PC-9 (cell line): Measurements from ENCODE around the gene RNF144A. TPM values are rescaled to one million over a fixed set of nuclear protein-coding genes. Genes with fewer than 3 reads are reported as not detected.

Experiments used
- BruUV-seq: library from RNA; stranded (reverse); fragments of 400-500 nt; replicated peaks from 2 replicates; lab custom pipeline; 2021; lab: Mats Ljungman, UMichigan
- CTCF ChIA-PET: fragments of 300-600 bp; sonication (Branson Sonifier 250); formaldehyde crosslinking; loops from one replicate; lab custom pipeline; 2022; ENCODE audit warnings: antibody characterized with exemption; lab: Charles Lee
- POLR2A ChIA-PET: fragments of 300-600 bp; sonication (Branson Sonifier 250); formaldehyde crosslinking; loops from one replicate; lab custom pipeline; 2022; ENCODE audit warnings: antibody characterized with exemption; ENCODE audit not compliant: unreplicated experiment; lab: Charles Lee
- DNase-seq, 2 experiments: peaks; one replicate each; pipeline versions ENCODE4 v3.0.0 to v3.0.0-alpha.2; 2015 to 2022; ENCODE audit warnings: mixed read lengths in 1 of 2
- H2AFZ ChIP-seq: fragments of 200-600 bp; sonication (generic); 2 replicates; pipeline ENCODE4 v1.8.1; 2017; ENCODE audit warnings: antibody characterized with exemption
- H3F3A ChIP-seq: fragments of 200-600 bp; sonication (generic); 2 replicates; pipeline ENCODE4 v1.8.1; 2017; ENCODE audit warnings: antibody characterized with exemption, mild to moderate bottlenecking, low read depth; ENCODE audit not compliant: insufficient read depth
- H3K27ac ChIP-seq: fragments of 200-600 bp; sonication (generic); 2 replicates; pipeline ENCODE4 v1.6.1; 2016; ENCODE audit warnings: mixed run types
- H3K27me3 ChIP-seq: fragments of 200-600 bp; sonication (generic); 2 replicates; pipeline ENCODE4 v1.6.1; 2016; ENCODE audit warnings: low read depth, mixed run types; ENCODE audit not compliant: insufficient read depth
- H3K36me3 ChIP-seq: fragments of 200-600 bp; sonication (generic); 2 replicates; pipeline ENCODE4 v1.6.1; 2016; ENCODE audit warnings: low read depth, mixed run types
- H3K4me1 ChIP-seq: fragments of 200-600 bp; sonication (generic); replicated peaks from 2 replicates; pipeline ENCODE4 v1.6.1; 2016; ENCODE audit warnings: mixed run types; ENCODE audit not compliant: insufficient read depth
- H3K4me2 ChIP-seq: fragments of 200-600 bp; sonication (generic); 2 replicates; pipeline ENCODE4 v1.6.1; 2017; ENCODE audit warnings: mixed run types
- H3K4me3 ChIP-seq: fragments of 200-600 bp; sonication (generic); 2 replicates; pipeline ENCODE4 v1.6.1; 2016; ENCODE audit warnings: mixed run types
- H3K79me2 ChIP-seq: fragments of 200-600 bp; sonication (generic); 2 replicates; pipeline ENCODE4 v1.6.1; 2017; ENCODE audit warnings: low read depth, mixed run types
- H3K9me2 ChIP-seq: fragments of 200-600 bp; sonication (generic); 2 replicates; pipeline ENCODE4 v1.8.1; 2017; ENCODE audit warnings: mild to moderate bottlenecking; ENCODE audit not compliant: insufficient read depth
- H3K9me3 ChIP-seq: fragments of 200-600 bp; sonication (generic); 2 replicates; pipeline ENCODE4 v1.8.1; 2016; ENCODE audit warnings: low read depth; ENCODE audit not compliant: insufficient read depth
- H4K20me1 ChIP-seq: fragments of 200-600 bp; sonication (generic); 2 replicates; pipeline ENCODE4 v1.8.1; 2017; ENCODE audit not compliant: insufficient read depth
- EZH2 ChIP-seq: fragments of 200-600 bp; sonication (generic); IDR thresholded peaks from 2 replicates; pipeline ENCODE4 v1.8.0; 2017; ENCODE audit warnings: antibody characterized with exemption, low read depth
- intact Hi-C: fragments of 100-400 bp; cut with micrococcal nuclease; formaldehyde crosslinking; loops from one replicate; pipeline ENCODE4 v1.10.0; 2022; ENCODE audit not compliant: unreplicated experiment
- total RNA-seq: library from RNA; stranded (reverse); gene quantifications from 2 replicates; pipeline ENCODE4 v1.2.3, GENCODE V29; 2021
- TF ChIP-seq, protein P1 (sequence below): fragments of 200-600 bp; sonication (generic); conservative IDR thresholded peaks from 2 replicates; pipeline ENCODE4 v1.6.1; 2017; ENCODE audit warnings: mixed run types, antibody characterized with exemption, mild to moderate bottlenecking, moderate library complexity

The RNF144A gene
- total RNA-seq, 1 experiment from 2014 or later = 0.94 TPM

DNA sequence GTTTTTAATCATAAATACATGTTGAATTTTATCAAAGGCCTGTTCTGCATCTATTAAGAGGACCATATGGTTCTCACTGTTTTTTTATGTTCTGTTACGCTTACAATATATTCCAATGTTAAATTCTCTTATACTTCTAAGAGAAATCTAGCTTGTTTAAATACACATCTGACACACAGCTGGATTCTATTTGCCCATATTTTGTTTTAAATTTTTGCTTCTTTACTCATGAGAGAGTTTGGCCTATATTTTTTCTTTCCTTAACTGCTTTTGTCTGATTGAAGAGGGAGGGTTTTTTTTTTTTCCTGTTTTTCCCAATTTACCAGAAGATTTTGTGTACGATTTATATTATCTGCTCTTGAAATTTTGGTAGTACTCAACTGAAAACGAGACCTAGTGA is 34.9 kb downstream of the RNF144A start:
- no peaks in the 10 kb centered on the region for H3K36me3 ChIP-seq
- no peak overlapping the region for H2AFZ ChIP-seq
- H4K20me1 ChIP-seq = no peaks in the 10 kb centered on the region
- H3K4me1 ChIP-seq = no peaks in the 10 kb centered on the region
- CTCF ChIA-PET = no interaction called here
- no TSS peak for BruUV-seq
- DNase-seq = no peak
- H3K4me3 ChIP-seq = no peak overlapping the region
- H3K79me2 ChIP-seq = no peaks in the 10 kb centered on the region
- no peaks in the 10 kb centered on the region for H3K9me3 ChIP-seq
- intact Hi-C loops = no loop called here
- POLR2A ChIA-PET = no interaction called here
- H3K27me3 ChIP-seq = no peaks in the 10 kb centered on the region
- H3K4me2 ChIP-seq = no peak overlapping the region
- no peaks in the 10 kb centered on the region for H3K9me2 ChIP-seq
- TF ChIP-seq, protein P1, sequence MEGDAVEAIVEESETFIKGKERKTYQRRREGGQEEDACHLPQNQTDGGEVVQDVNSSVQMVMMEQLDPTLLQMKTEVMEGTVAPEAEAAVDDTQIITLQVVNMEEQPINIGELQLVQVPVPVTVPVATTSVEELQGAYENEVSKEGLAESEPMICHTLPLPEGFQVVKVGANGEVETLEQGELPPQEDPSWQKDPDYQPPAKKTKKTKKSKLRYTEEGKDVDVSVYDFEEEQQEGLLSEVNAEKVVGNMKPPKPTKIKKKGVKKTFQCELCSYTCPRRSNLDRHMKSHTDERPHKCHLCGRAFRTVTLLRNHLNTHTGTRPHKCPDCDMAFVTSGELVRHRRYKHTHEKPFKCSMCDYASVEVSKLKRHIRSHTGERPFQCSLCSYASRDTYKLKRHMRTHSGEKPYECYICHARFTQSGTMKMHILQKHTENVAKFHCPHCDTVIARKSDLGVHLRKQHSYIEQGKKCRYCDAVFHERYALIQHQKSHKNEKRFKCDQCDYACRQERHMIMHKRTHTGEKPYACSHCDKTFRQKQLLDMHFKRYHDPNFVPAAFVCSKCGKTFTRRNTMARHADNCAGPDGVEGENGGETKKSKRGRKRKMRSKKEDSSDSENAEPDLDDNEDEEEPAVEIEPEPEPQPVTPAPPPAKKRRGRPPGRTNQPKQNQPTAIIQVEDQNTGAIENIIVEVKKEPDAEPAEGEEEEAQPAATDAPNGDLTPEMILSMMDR = no peak
- no peak for TF ChIP-seq EZH2
- no peak overlapping the region for H3K27ac ChIP-seq
- H3F3A ChIP-seq = no peaks in the 10 kb centered on the region

DNA sequence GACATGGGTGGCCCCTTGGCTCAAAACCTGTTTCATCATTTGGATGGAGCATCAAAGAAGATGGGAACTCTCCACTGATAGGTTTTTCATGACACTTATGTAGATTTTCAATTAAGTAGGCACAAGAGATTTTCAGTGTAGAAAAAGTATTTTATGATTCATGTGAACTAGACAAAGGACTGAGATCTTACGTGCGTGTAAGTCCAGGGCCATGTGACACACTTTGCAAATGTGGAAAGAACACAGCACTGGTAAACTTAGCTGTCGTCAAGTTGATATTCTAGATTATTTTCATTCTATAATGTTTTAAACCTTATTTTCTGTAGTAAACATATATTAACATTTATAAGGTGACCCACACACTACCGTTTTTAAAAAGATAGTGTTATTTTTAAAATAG is 37.4 kb downstream of the RNF144A start:
- Histone ChIP-seq H3K79me2 (no peaks in the 10 kb centered on the region), H3K27me3 (no peaks in the 10 kb centered on the region), H3F3A (no peaks in the 10 kb centered on the region), H3K9me2 (no peaks in the 10 kb centered on the region), H4K20me1 (no peaks in the 10 kb centered on the region), H3K9me3 (no peaks in the 10 kb centered on the region), H3K4me3 (no peak overlapping the region), H3K27ac (no peak overlapping the region), H3K36me3 (no peaks in the 10 kb centered on the region), H3K4me2 (no peak overlapping the region), H3K4me1 (no peaks in the 10 kb centered on the region), H2AFZ (no peak overlapping the region)
- TF ChIP-seq, protein P1 = no peak
- no peak for TF ChIP-seq EZH2
- intact Hi-C loops = no loop called here
- ChIA-PET POLR2A (no interaction called here), CTCF (no interaction called here)
- no peak for DNase-seq
- no TSS peak for BruUV-seq

DNA sequence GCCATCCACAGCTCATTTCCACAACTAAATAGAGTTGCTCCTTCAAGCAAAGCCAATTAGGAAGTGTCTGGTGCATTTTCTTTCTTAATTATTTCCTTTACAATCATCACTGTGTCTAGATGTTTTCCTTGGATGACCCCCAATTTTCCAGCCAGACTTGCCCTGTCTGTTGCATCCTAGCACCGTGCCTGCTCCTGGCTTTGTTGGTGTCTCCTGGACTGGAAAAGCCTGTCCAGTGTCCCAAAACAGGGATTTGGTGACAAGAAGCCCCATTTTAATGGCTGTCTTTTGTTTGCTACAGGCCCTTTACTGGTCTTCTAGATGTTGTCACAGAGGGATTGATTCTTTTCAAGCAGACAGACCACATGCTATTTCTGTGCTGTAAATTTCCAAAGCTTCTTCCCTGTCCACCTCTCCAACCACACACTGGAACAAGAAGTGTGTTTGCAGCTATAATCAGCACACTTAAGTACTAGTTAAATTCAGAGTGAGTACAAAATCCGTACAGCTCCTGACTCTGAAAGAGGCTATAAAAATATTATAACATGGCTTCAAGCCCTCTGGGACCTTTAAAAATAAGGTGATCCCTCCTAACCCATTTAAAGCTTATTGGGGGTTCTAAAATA is 38.4 kb downstream of the RNF144A start:
- Histone ChIP-seq H3F3A (no peaks in the 10 kb centered on the region), H3K27ac (no peak overlapping the region), H2AFZ (no peak overlapping the region), H3K4me3 (no peak overlapping the region), H3K4me1 (no peaks in the 10 kb centered on the region), H3K4me2 (no peak overlapping the region), H3K9me3 (no peaks in the 10 kb centered on the region), H4K20me1 (no peaks in the 10 kb centered on the region), H3K27me3 (no peaks in the 10 kb centered on the region), H3K36me3 (no peaks in the 10 kb centered on the region), H3K9me2 (no peaks in the 10 kb centered on the region), H3K79me2 (no peaks in the 10 kb centered on the region)
- DNase-seq = no peak
- BruUV-seq = no TSS peak
- intact Hi-C loops = no loop called here
- ChIA-PET CTCF (no interaction called here), POLR2A (no interaction called here)
- TF ChIP-seq EZH2 = no peak

DNA sequence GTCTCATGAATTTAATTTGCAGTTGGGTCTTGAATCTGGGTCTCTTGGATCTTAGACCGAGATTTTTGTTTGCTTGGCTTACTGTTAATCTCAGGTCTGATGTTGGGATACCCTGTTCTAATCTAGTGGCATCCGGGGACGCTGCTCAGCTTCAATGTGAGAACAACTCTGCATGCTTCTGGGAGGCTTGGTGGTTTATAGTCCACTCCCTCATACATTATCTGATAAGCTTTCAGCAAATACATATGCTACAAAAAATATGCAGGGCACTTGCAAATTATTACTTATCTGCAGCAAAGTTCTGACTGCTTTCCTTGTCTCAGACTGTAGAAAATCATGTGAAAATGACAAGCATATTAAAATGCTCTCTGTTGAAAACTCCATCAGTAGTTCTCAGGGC is 39.4 kb downstream of the RNF144A start:
- Histone ChIP-seq H3K27ac (no peak overlapping the region), H3K4me1 (no peaks in the 10 kb centered on the region), H3K9me3 (no peaks in the 10 kb centered on the region), H3K36me3 (no peaks in the 10 kb centered on the region), H2AFZ (no peak overlapping the region), H3K9me2 (no peaks in the 10 kb centered on the region), H3K27me3 (no peaks in the 10 kb centered on the region), H3K79me2 (no peaks in the 10 kb centered on the region), H4K20me1 (no peaks in the 10 kb centered on the region), H3F3A (no peaks in the 10 kb centered on the region), H3K4me3 (no peak overlapping the region), H3K4me2 (no peak overlapping the region)
- TF ChIP-seq EZH2 = no peak
- TF ChIP-seq, protein P1 = no peak
- intact Hi-C loops = no loop called here
- no peak for DNase-seq
- ChIA-PET CTCF (no interaction called here), POLR2A (no interaction called here)
- no TSS peak for BruUV-seq
